HG03135 (cell line): Measurements from ENCODE around the gene SPDYE2.
"Not testable (repeated sequence)": the region's sequence is repeated elsewhere in the genome, so short reads cannot be mapped to it uniquely, and the experiment has no call there.

Source experiments
- ATAC-seq: cut with Tn5 transposase; IDR thresholded peaks from one replicate; pipeline ENCODE4 v1.9.1; 2021; ENCODE audit warnings: mild to moderate bottlenecking, moderate library complexity; ENCODE audit not compliant: unreplicated experiment

The SPDYE2 gene

GRCh38 chr7:102599699-102600098 is 48.7 kb downstream of the SPDYE2 start:
- ATAC-seq, result not testable (repeated sequence)

GRCh38 chr7:102602317-102602716 is 51.3 kb downstream of the SPDYE2 start:
- not testable (repeated sequence) for ATAC-seq

GRCh38 chr7:102604431-102605145 is 53.6 kb downstream of the SPDYE2 start:
- ATAC-seq, result not testable (repeated sequence)

- not testable (repeated sequence) for ATAC-seq
These were observed 55.8 kb downstream of the SPDYE2 start for GRCh38 chr7:102606848-102607247.

- ATAC-seq, result not testable (repeated sequence)
These were observed 58.7 kb downstream of the SPDYE2 start for GRCh38 chr7:102609734-102610133.

DNA sequence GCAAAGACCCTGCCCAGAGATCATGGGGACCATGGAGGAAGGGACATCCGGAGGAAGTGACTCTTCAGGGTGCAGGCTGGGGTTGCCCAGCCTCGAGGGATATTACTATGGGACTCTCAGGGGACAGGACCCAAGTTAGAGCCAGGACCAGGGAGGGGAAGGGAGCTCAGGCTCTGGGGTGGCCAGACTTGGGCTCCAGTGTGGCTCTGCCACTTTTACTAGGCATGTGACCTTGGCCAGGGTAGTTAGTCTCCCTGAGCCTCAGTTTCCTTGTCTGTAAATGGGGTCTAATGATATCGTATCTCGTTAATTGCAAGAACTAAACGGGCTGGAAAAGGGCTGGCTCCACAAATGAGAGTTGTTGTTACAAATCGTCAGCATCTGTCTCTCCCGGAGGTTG is 59.4 kb downstream of the SPDYE2 start:
- ATAC-seq, result not testable (repeated sequence)

- peak; percentile 35 for ATAC-seq
These were observed 60.1 kb downstream of the SPDYE2 start for GRCh38 chr7:102611013-102611674.

GRCh38 chr7:102611675-102612325 is 60.8 kb downstream of the SPDYE2 start:
- not testable (repeated sequence) for ATAC-seq
